Mesothelial cell of epicardium (in vitro differentiated cells): ENCODE data around the gene PABPC4L. TPM values are rescaled to one million over a fixed set of nuclear protein-coding genes. Genes with fewer than 3 reads are reported as not detected.

Experiments used
- DNase-seq, 2 experiments: peaks; one replicate each; pipeline ENCODE4 v3.0.0; 2021; ENCODE audit warnings: low spot score in 2 of 2; ENCODE audit not compliant: unreplicated experiment in 2 of 2
- H3K27ac Mint-ChIP-seq: 2 replicates; pipeline ENCODE4 v1.8.0; 2021; ENCODE audit warnings: mixed read lengths
- H3K27me3 Mint-ChIP-seq: 2 replicates; pipeline ENCODE4 v1.8.0; 2021; ENCODE audit warnings: low read depth, mixed read lengths
- H3K36me3 Mint-ChIP-seq: 2 replicates; pipeline ENCODE4 v1.8.0; 2021; ENCODE audit warnings: mixed read lengths
- H3K4me1 Mint-ChIP-seq: 2 replicates; pipeline ENCODE4 v1.8.0; 2021; ENCODE audit warnings: mixed read lengths
- H3K4me3 Mint-ChIP-seq: 2 replicates; pipeline ENCODE4 v1.8.0; 2021; ENCODE audit warnings: mild to moderate bottlenecking, moderate library complexity, mixed read lengths
- H3K9me3 Mint-ChIP-seq: 2 replicates; pipeline ENCODE4 v1.8.0; 2021; ENCODE audit warnings: mixed read lengths
- total RNA-seq: library from RNA; stranded (reverse); gene quantifications from 3 replicates; pipeline ENCODE4 v1.2.1, GENCODE V29; 2021
- TF ChIP-seq, protein P1 (sequence below): fragments of 200-600 bp; sonication (generic); IDR thresholded peaks from one replicate; pipeline ENCODE4 v1.5.0; 2021; ENCODE audit warnings: antibody characterized with exemption; ENCODE audit not compliant: unreplicated experiment

Gene PABPC4L
- total RNA-seq: 14.5 to 15.0 TPM (median 14.8 TPM) in 3 replicates

DNA sequence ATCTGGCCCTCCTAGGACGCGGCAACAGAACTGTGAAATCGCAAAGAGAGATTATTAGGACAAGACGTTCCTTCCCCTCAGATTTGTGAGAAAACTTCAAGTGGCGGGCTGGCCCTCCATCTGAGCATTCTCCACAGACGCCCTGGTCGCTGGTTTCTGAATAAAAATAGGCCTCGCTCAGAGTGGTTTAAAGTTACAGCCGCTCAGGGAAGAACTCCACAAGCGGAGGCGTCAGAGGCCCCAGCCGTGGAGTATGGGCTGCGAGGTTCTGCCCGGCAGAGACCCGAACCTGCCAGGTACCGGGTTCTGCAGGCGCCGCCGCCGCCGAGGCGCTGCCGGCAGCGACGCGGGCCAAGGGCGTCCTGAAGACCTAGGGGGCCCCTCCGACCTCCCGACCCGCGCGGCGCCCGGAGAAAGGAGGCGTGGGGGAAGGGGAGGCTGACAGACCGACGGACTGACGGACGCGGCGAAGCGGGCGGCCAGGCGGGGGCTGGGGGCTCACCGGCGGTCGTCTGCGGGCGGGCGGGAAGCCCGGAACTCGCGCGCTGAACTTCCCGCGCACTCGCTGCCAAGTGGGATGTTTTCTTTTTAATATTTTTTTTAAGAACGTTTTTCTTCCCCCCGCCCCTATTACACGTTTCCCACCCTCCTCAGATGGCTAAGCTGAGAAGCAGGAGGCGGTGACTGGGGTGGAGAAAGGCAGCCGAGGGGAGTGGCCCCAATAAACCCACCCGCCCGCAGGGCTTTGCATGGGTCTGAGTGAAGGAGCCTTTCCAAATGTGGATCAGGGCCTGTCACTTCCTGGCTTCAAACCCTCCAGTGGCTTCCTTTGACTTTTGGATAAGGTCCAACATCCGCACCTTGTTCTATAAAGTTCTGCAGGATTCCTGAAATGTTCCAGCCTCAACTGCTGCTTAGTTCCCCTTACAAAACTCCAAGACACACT, at the start of gene PABPC4L:
Gene PABPC4L, minus strand, starts transcription at position 574 of the 946 bp plus-strand sequence. CDS start 770 bp downstream, outside the sequence.
- peaks cover 10% of the 10 kb centered on the region for H3K36me3 Mint-ChIP-seq
- peak; percentile 25 to 61 for DNase-seq
- H3K27ac Mint-ChIP-seq: peak within 1 kb of the TSS; percentile 92

DNA sequence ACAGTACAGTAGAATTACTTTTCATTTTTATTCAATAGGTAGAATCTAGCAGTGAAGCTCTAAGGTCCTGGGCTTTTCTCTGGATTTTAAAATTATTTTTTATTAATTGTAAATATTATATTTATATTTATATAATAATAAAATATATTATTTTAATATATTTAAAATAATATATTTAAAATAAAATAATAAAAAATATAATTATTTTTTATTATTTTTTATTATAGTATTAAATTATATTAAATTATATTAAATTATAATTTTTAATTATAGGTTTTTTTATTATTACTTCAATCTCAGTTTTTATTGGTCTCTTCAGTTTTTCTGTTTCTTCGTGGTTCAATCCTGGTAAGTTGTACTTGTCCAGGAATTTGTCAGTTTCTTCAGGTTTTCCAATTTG, 49.7 kb upstream of the PABPC4L start:
- Mint-ChIP-seq H3K4me3 (no peak overlapping the region), H3K27ac (no peak overlapping the region), H3K27me3 (no peaks in the 10 kb centered on the region), H3K9me3 (peaks cover 21% of the 10 kb centered on the region), H3K4me1 (peaks cover 4% of the 10 kb centered on the region), H3K36me3 (no peaks in the 10 kb centered on the region)
- DNase-seq: no peak
- TF ChIP-seq, protein P1, sequence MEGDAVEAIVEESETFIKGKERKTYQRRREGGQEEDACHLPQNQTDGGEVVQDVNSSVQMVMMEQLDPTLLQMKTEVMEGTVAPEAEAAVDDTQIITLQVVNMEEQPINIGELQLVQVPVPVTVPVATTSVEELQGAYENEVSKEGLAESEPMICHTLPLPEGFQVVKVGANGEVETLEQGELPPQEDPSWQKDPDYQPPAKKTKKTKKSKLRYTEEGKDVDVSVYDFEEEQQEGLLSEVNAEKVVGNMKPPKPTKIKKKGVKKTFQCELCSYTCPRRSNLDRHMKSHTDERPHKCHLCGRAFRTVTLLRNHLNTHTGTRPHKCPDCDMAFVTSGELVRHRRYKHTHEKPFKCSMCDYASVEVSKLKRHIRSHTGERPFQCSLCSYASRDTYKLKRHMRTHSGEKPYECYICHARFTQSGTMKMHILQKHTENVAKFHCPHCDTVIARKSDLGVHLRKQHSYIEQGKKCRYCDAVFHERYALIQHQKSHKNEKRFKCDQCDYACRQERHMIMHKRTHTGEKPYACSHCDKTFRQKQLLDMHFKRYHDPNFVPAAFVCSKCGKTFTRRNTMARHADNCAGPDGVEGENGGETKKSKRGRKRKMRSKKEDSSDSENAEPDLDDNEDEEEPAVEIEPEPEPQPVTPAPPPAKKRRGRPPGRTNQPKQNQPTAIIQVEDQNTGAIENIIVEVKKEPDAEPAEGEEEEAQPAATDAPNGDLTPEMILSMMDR: no peak

More for the DNA sequence above, at the start of gene PABPC4L:
- TF ChIP-seq, protein P1: no peak
- peak within 1 kb of the TSS; percentile 72 for H3K4me3 Mint-ChIP-seq
- peaks cover 33% of the 10 kb centered on the region for H3K4me1 Mint-ChIP-seq
- peaks cover 3% of the 10 kb centered on the region for H3K9me3 Mint-ChIP-seq
- no peaks in the 10 kb centered on the region for H3K27me3 Mint-ChIP-seq

DNA sequence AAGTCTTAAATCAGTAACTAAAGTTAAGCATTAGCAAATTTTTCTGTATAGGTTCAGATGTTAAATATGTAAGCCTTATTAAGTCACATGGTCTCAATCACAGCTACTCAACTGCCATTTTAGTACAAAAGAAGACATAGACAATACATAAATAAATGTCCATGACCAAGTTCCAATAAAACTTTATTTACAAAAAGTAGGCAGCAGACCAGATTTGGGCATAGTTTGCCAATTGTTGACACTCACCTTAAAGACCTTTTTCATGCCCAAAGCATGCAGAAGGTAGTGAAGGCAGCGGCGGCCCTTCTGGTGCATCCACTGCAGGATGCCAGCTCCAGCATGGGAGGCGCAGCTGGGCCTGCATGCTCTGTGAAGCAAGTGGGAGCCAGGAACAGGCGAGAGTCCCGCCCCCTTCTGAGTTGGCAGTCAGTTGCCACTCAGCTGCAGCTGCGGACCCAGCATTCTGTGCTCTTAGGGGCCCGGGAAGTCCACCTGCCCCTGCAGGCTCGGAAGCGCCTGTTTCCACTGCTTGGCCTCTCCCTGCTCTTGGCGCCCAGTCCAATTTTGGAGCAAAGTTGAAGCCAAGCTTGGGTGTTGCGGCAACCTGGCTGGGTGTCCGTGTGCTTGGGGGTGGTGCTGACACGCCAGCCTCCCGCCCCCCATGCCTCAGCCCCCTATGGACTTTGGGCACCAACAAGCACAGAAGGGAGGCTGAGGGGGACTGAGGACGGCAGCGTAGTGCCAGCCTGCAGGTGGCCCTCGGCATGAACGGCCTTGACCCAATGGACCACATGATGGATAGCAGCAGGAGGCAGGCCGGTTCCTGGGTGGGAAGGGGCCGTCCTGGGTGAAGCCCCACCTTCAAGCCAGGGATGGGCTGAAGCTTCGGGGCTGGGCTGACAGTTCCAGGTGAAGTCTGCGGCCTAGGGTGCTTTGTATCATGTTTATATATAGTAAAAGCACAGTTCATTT, 42.4 kb upstream of the PABPC4L start:
- Mint-ChIP-seq H3K4me1 (peaks cover 4% of the 10 kb centered on the region), H3K27me3 (no peaks in the 10 kb centered on the region), H3K27ac (no peak overlapping the region), H3K9me3 (peaks cover 20% of the 10 kb centered on the region), H3K36me3 (peaks cover 1% of the 10 kb centered on the region), H3K4me3 (no peak overlapping the region)
- no peak for DNase-seq
- TF ChIP-seq, protein P1: no peak

DNA sequence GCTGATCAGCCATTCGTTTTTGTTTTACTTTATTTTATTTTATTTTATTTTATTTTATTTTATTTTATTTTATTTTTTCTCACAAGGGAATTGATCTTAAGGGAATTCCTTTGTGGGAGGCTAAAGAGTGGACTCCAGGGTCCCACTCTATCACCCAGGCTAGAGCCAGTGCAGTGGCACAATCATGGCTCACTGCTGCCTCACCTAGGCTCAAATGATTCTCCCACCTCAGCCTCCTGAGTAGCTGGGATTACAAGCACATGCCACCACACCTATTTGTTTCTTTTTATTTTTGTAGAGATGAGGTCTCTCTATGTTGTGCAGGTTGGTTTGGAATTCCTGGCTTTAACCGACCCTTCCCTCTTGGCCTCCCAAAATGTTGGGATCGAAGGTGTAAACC, 17.5 kb upstream of the PABPC4L start:
- Mint-ChIP-seq H3K4me3 (no peak overlapping the region), H3K27me3 (no peaks in the 10 kb centered on the region), H3K4me1 (peaks cover 21% of the 10 kb centered on the region), H3K36me3 (peaks cover 5% of the 10 kb centered on the region), H3K9me3 (peaks cover 12% of the 10 kb centered on the region), H3K27ac (no peak overlapping the region)
- TF ChIP-seq, protein P1: no peak
- DNase-seq: no peak

DNA sequence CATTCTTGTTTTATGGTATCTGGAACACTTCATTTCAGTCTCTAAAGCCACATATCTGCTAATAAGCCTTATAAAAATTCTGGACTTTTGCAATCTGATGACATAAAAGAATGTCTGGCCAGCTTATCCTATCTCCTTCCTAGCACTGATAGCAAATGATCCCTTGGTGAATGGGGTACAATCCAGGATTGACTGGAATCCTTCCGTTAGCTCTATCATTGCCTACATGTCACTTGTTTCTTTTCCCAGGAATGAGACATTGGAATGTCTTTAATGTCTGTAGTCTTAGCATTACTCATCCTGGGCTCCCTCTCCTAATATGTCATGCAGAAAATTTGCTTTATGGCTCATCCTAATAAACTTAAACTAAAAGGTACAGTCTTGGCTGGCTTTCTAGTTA, 14.8 kb upstream of the PABPC4L start:
- no peak for DNase-seq
- no peaks in the 10 kb centered on the region for H3K27me3 Mint-ChIP-seq
- peaks cover 12% of the 10 kb centered on the region for H3K9me3 Mint-ChIP-seq
- TF ChIP-seq, protein P1: no peak
- H3K27ac Mint-ChIP-seq: peak overlapping the region; percentile 82
- peaks cover 5% of the 10 kb centered on the region for H3K36me3 Mint-ChIP-seq
- H3K4me1 Mint-ChIP-seq: peaks cover 21% of the 10 kb centered on the region
- no peak overlapping the region for H3K4me3 Mint-ChIP-seq
